ENCODE measurements around the gene COX5A. TPM values are rescaled to one million over a fixed set of nuclear protein-coding genes. Genes with fewer than 3 reads are reported as not detected.

Gene COX5A
- total and polyA plus RNA-seq, 2 of the 13 experiments (the other 11 are each of a cell fraction or from before 2014, with no cell fraction given), result 158 to 218 TPM

DNA sequence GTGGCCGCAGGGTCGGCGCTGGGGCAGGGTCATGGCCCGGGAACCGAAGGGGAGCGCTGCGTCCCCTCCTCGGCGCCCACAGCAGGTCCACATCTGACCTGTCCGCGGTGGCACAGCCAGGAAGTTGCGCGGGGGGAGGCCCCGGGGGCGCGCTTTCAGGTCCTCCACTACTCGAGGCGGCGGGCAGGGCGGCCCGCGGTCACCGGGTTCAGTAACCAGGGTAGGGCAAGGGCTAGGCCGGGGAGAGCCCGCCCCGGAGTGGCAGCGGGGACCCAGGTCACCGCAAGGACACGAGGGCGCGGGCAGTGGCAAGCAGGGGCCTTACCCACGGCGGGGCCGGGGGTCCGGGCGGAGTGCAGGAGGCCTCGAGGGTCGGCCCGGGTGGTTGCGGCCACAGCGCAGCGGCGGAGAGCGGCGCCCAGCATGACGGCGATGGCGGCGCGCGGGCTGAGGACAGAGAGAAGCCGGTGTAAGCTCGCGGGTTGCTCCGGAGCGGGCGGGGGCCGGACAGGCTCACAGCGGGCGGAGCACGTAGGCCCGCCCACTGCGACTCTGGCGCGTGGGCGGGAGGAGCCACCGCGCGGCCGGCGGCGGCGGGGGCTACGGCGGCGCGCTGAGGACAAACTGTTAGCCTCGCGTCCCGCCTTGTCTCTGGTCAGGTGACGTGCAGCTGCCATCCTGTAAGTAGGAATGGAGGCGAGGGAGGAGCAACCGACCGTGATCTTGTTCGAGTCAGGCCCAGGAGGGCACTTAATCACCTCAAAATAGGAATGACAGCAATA is at the start of gene COX5A (continued):
- 0 out of 2 replicates have a peak, but pooled peaks have one; percentile 71 for TF ChIP-seq NFKBIZ (CRISPR knock-in tag; IDR thresholded peaks at IDR 0.05)
- TF ChIP-seq, protein P1, sequence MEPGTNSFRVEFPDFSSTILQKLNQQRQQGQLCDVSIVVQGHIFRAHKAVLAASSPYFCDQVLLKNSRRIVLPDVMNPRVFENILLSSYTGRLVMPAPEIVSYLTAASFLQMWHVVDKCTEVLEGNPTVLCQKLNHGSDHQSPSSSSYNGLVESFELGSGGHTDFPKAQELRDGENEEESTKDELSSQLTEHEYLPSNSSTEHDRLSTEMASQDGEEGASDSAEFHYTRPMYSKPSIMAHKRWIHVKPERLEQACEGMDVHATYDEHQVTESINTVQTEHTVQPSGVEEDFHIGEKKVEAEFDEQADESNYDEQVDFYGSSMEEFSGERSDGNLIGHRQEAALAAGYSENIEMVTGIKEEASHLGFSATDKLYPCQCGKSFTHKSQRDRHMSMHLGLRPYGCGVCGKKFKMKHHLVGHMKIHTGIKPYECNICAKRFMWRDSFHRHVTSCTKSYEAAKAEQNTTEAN (CRISPR knock-in tag; conservative IDR thresholded peaks at IDR 0.05), result 0 out of 2 replicates have a peak, but pooled peaks have one; percentile 42
- TF ChIP-seq, protein P2, sequence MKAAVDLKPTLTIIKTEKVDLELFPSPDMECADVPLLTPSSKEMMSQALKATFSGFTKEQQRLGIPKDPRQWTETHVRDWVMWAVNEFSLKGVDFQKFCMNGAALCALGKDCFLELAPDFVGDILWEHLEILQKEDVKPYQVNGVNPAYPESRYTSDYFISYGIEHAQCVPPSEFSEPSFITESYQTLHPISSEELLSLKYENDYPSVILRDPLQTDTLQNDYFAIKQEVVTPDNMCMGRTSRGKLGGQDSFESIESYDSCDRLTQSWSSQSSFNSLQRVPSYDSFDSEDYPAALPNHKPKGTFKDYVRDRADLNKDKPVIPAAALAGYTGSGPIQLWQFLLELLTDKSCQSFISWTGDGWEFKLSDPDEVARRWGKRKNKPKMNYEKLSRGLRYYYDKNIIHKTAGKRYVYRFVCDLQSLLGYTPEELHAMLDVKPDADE (CRISPR knock-in tag; IDR thresholded peaks at IDR 0.05), result no peak
- TF ChIP-seq ZNF180 (CRISPR knock-in tag; IDR thresholded peaks at IDR 0.05; ENCODE audit: borderline replicate concordance, low read depth), result no peak
- peak; percentile 89; the same call in 1 of the 2 replicates for TF ChIP-seq HOXA3 (CRISPR knock-in tag; IDR thresholded peaks at IDR 0.05)
- TF ChIP-seq, protein P3, sequence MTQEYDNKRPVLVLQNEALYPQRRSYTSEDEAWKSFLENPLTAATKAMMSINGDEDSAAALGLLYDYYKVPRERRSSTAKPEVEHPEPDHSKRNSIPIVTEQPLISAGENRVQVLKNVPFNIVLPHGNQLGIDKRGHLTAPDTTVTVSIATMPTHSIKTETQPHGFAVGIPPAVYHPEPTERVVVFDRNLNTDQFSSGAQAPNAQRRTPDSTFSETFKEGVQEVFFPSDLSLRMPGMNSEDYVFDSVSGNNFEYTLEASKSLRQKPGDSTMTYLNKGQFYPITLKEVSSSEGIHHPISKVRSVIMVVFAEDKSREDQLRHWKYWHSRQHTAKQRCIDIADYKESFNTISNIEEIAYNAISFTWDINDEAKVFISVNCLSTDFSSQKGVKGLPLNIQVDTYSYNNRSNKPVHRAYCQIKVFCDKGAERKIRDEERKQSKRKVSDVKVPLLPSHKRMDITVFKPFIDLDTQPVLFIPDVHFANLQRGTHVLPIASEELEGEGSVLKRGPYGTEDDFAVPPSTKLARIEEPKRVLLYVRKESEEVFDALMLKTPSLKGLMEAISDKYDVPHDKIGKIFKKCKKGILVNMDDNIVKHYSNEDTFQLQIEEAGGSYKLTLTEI (CRISPR knock-in tag; conservative IDR thresholded peaks at IDR 0.05), result no peak
- no peak for TF ChIP-seq ZFP36 (IDR thresholded peaks at IDR 0.05; ENCODE audit: borderline replicate concordance, low read depth, low read length, partially characterized antibody)
- peak; percentile 77; the same call in 1 of the 2 replicates for TF ChIP-seq SRY (CRISPR knock-in tag; IDR thresholded peaks at IDR 0.05)
- TF ChIP-seq ZNF260 (CRISPR knock-in tag; IDR thresholded peaks at IDR 0.05; ENCODE audit: borderline replicate concordance, low read depth), result no peak
- TF ChIP-seq KDM5B (CRISPR knock-in tag; IDR thresholded peaks at IDR 0.05; ENCODE audit: borderline replicate concordance), result no peak; the same call in 1 of the 2 replicates
- no peak for TF ChIP-seq ATF7 (IDR thresholded peaks at IDR 0.05)
- no peak; the same call in 1 of the 2 replicates for TF ChIP-seq ATF7 (CRISPR knock-in tag; IDR thresholded peaks at IDR 0.05)
- peak; percentile 93 for TF ChIP-seq ZNF709 (CRISPR knock-in tag; IDR thresholded peaks at IDR 0.05)
- TF ChIP-seq ZNF234 (CRISPR knock-in tag; conservative IDR thresholded peaks at IDR 0.05), result no peak
- no peak for TF ChIP-seq GABPA (IDR thresholded peaks at IDR 0.05; ENCODE audit: low read depth, low read length)
- TF ChIP-seq GABPA (CRISPR knock-in tag; IDR thresholded peaks at IDR 0.05; ENCODE audit: low read depth), result no peak
- TF ChIP-seq ZNF777 (CRISPR knock-in tag; IDR thresholded peaks at IDR 0.05), result peak; percentile 59
- TF ChIP-seq ZNF274 (CRISPR knock-in tag; IDR thresholded peaks at IDR 0.05), result peak; percentile 87; the same call in 1 of the 2 replicates
- peak; percentile 48 to 49; a peak in 2 of 4 replicates for TF ChIP-seq NR2F1 (CRISPR knock-in tag; IDR thresholded peaks at IDR 0.05)
- no peak for TF ChIP-seq JDP2 (CRISPR knock-in tag; IDR thresholded peaks at IDR 0.05; ENCODE audit: borderline replicate concordance)
- TF ChIP-seq ZFYVE20 (CRISPR knock-in tag; IDR thresholded peaks at IDR 0.05; ENCODE audit: borderline replicate concordance, low read depth), result no peak; the same call in 1 of the 2 replicates
- TF ChIP-seq ZNF138 (CRISPR knock-in tag; IDR thresholded peaks at IDR 0.05; ENCODE audit: low read depth), result peak; percentile 70; the same call in 1 of the 2 replicates
- peak; percentile 83 for TF ChIP-seq PHF20 (CRISPR knock-in tag; IDR thresholded peaks at IDR 0.05)

All from HepG2 (cell line).